Testis (tissue), 3 donors: ENCODE measurements around the gene PRKCA. TPM values are rescaled to one million over a fixed set of nuclear protein-coding genes. Genes with fewer than 3 reads are reported as not detected.

Source experiments
- DNase-seq: peaks from one replicate; pipeline ENCODE4 v3.0.0-alpha.2; 2019
- H3K27ac ChIP-seq, 2 donors: fragments of 200-600 bp; sonication (generic); one replicate each; pipeline ENCODE4 v1.5.1; 2019
- H3K27me3 ChIP-seq: fragments of 200-600 bp; sonication (generic); one replicate; pipeline ENCODE4 v1.5.1; 2019
- H3K36me3 ChIP-seq: fragments of 200-600 bp; sonication (generic); one replicate; pipeline ENCODE4 v1.5.1; 2017; ENCODE audit warnings: low read depth; ENCODE audit errors: missing control alignments
- H3K4me1 ChIP-seq: fragments of 200-600 bp; sonication (generic); one replicate; pipeline ENCODE4 v1.5.1; 2019
- H3K4me3 ChIP-seq, 2 donors: fragments of 200-600 bp; sonication (generic); one replicate each; pipeline ENCODE4 v1.5.1; 2017 to 2019
- H3K9me3 ChIP-seq: fragments of 200-600 bp; sonication (generic); one replicate; pipeline ENCODE4 v1.5.1; 2017
- POLR2A ChIP-seq: fragments of 450-650 bp; IDR thresholded peaks from one replicate; pipeline ENCODE4 v1.6.1; 2017; ENCODE audit warnings: antibody characterized with exemption, mild to moderate bottlenecking, moderate library complexity
- WGBS, 2 donors: methylation state at CpG; one replicate each; pipeline ENCODE4 v1.1.5; 2018; 5-methylcytosine and 5-hydroxymethylcytosine counted together
- intact Hi-C: fragments of 100-400 bp; cut with DNase I; formaldehyde crosslinking; loops from one replicate; pipeline ENCODE4 v1.15.1; 2023; ENCODE audit warnings: low total_unique reads
- polyA plus RNA-seq: library from polyadenylated mRNA; stranded (reverse); fragments of 350-450 nt; fragmentation: Illumina TruSeq; extraction: RNeasy Lipid Tissue Mini Kit (QIAGEN cat#74804); gene quantifications from one replicate; pipeline ENCODE4 v1.2.3, GENCODE V29; 2014; ENCODE audit warnings: low read depth, low replicate concordance; ENCODE audit not compliant: insufficient read depth
- total RNA-seq, 2 donors: library from RNA; depleted of rRNA; stranded (reverse); fragments of >200 nt; gene quantifications; one replicate each; pipeline ENCODE4 v1.2.3, GENCODE V29; 2016
- TF ChIP-seq, protein P1 (sequence below), 3 experiments: fragments of 450-650 bp in 2 of 3; fragments of 200-600 bp in 1 of 3; sonication (generic) in 1 of 3; IDR thresholded peaks; one replicate each; pipeline ENCODE4 v1.5.1; 2016 to 2019; ENCODE audit warnings: antibody characterized with exemption in 3 of 3, mild to moderate bottlenecking in 2 of 3, moderate library complexity in 1 of 3

PRKCA gene
- total and polyA plus RNA-seq, 3 donors from 2014 or later: 6.8 to 22.9 (median 15.4) TPM

- Histone ChIP-seq H3K4me3 (no peak overlapping the region), H3K9me3 (no peaks in the 10 kb centered on the region), H3K4me1 (no peaks in the 10 kb centered on the region), H3K27me3 (no peaks in the 10 kb centered on the region), H3K27ac (no peak overlapping the region), H3K36me3 (no peaks in the 10 kb centered on the region)
- WGBS, 2 donors: 75 to 88% methylated on average over 11 of the region's 11 CpGs
- TF ChIP-seq, protein P1, sequence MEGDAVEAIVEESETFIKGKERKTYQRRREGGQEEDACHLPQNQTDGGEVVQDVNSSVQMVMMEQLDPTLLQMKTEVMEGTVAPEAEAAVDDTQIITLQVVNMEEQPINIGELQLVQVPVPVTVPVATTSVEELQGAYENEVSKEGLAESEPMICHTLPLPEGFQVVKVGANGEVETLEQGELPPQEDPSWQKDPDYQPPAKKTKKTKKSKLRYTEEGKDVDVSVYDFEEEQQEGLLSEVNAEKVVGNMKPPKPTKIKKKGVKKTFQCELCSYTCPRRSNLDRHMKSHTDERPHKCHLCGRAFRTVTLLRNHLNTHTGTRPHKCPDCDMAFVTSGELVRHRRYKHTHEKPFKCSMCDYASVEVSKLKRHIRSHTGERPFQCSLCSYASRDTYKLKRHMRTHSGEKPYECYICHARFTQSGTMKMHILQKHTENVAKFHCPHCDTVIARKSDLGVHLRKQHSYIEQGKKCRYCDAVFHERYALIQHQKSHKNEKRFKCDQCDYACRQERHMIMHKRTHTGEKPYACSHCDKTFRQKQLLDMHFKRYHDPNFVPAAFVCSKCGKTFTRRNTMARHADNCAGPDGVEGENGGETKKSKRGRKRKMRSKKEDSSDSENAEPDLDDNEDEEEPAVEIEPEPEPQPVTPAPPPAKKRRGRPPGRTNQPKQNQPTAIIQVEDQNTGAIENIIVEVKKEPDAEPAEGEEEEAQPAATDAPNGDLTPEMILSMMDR (IDR thresholded peaks at IDR 0.05): no peak
- no peak for TF ChIP-seq POLR2A
- DNase-seq: no peak
- intact Hi-C loops: no loop called here
These were observed 113.2 kb downstream of the PRKCA start for GRCh38 chr17:66415366-66416206.

DNA sequence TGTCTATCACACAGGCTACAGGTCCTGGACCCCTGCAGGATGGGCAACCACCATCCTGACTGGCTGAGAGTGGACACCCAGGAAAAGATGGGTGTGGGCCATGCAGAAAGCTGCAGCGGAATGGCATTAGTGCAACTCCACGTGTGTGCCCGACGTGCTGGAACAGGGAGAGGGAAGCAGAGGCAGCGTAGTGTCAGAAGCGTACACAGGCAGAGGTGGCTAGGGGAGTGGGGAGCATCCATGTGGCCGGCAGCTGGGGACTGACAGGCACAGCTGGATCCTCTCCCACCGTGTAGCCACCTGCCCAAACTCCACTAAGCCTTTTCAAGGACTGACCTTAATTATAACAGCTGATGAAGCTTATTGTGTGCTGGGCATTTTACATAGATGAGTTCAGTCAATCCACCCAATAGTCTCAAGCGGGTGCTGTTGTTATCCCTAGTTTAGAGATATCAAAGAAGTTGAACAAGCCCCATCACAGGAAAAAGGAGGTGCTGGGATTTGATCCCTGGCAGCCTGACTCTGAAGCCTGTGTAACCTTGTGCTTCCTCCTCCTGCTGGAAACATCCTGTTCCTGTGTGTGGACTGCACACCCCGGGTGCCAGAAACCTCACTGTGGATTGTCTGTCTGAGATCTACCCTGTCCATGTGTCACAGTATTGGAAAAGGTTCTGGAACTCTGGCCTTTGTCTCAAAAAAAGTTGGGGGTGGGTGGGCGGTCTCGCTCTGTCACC, 114.0 kb downstream of the PRKCA start:
- TF ChIP-seq POLR2A: no peak
- TF ChIP-seq, protein P1 (IDR thresholded peaks at IDR 0.05): no peak
- DNase-seq: no peak
- H3K27me3 ChIP-seq: no peaks in the 10 kb centered on the region
- no peak overlapping the region for H3K4me3 ChIP-seq
- H3K27ac ChIP-seq: no peak overlapping the region
- intact Hi-C loops: no loop called here
- no peaks in the 10 kb centered on the region for H3K4me1 ChIP-seq
- WGBS, 2 donors: 86 to 93% methylated on average over 12 of the region's 12 CpGs
- no peaks in the 10 kb centered on the region for H3K9me3 ChIP-seq
- H3K36me3 ChIP-seq: no peaks in the 10 kb centered on the region

DNA sequence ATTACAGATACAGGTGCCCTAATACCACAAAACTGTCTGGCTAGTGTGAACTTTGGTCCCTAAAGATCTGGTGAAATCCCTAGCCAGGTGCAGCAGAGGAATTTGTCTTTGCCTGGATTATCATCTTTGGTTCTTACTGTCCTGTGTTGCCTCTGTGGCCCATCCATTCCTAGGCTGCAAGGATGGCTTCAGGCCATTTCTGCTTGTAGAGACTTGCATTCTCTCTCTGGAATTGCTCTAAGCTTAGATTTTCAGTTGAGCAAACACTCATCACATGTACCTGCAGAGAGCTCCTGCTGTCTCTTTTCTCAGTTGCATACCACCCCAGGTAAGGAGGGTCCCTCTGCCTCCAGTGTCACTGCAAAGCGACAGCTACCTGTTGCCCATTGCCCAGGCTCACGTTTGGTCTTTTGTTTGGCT, 114.9 kb downstream of the PRKCA start:
- Histone ChIP-seq H3K4me1 (no peaks in the 10 kb centered on the region), H3K27me3 (no peaks in the 10 kb centered on the region), H3K4me3 (no peak overlapping the region), H3K9me3 (no peaks in the 10 kb centered on the region), H3K36me3 (no peaks in the 10 kb centered on the region), H3K27ac (no peak overlapping the region)
- WGBS, 2 donors: 89 to 93% methylated on average over 2 of the region's 2 CpGs
- DNase-seq: no peak
- intact Hi-C loops: no loop called here
- TF ChIP-seq POLR2A: no peak
- TF ChIP-seq, protein P1 (IDR thresholded peaks at IDR 0.05): no peak

- intact Hi-C loops: no loop called here
These were observed 118.6 kb downstream of the PRKCA start for GRCh38 chr17:66420961-66421371.

More at GRCh38 chr17:66420961-66421371, 118.6 kb downstream of the PRKCA start:
- TF ChIP-seq, protein P1 (IDR thresholded peaks at IDR 0.05): no peak
- no peak for TF ChIP-seq POLR2A
- Histone ChIP-seq H3K4me3 (no peak overlapping the region), H3K27me3 (no peaks in the 10 kb centered on the region), H3K4me1 (no peaks in the 10 kb centered on the region), H3K36me3 (no peaks in the 10 kb centered on the region), H3K9me3 (no peaks in the 10 kb centered on the region), H3K27ac (no peak overlapping the region)
- no peak for DNase-seq
- WGBS, 2 donors: 80 to 90% methylated on average over 3 of the region's 3 CpGs
